GM20431 (cell line): Measurements from ENCODE around the gene THBS2.
"Not testable (repeated sequence)": the region's sequence is repeated elsewhere in the genome, so short reads cannot be mapped to it uniquely, and the experiment has no call there.

Source experiments
- in situ Hi-C: fragments of 300-500 bp; cut with MseI, MboI; formaldehyde crosslinking; loops from one replicate; pipeline ENCODE4 v1.15.0; 2020; ENCODE audit warnings: low sequenced_read_pairs; ENCODE audit not compliant: unreplicated experiment

THBS2 gene

DNA sequence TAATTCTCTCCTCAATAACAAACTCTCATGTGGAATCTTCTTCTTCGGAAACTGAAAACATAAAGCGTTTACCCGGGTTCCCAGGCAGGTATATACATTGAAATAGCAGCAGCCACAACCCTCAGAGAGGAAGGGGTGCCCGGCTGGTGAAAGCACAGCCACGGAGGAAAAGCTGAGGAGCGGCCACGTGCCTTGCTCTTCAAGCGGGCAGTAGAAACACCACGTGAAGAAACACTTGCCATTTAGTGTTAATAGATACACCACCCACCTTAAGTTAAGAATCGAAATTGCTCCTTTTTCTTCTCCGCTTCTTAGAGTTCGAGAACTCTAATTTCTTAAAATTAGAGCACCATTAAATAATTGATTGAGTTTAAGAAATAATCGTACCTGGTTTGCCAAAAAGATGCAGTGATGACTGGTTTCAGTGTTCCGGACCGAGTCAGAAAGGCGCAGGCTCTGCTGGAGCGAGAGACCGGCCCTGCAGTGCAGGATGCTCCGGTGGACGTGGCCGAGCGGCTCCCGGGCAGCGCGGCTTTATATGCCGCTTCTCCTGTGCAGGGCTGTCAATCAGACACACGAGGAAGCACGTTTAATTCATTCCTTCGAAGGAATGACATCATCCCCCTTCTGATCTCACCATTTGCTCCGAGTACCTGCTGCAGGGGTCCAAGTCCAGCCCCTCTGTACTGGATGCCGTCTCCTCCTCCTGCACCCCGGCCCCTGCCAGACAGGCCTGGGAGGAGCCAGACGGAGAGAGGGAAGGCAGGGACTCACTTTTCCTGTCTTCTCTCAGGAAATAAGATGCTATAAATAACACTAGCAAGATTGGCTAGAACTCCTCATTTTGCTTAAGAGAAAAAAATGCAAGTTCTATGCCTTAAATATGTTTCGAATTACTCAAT is at the start of gene THBS2:
TSS of gene THBS2 (minus strand) at position 510 of the 902 bp plus-strand sequence. CDS start 3,062 bp downstream, outside the sequence.
- in situ Hi-C loops, result no loop called here

GRCh38 chr6:169302716-169303115 is 49.1 kb upstream of the THBS2 start:
- in situ Hi-C loops, result no loop called here

GRCh38 chr6:169302255-169302654 is 48.6 kb upstream of the THBS2 start:
- in situ Hi-C loops, result no loop called here

DNA sequence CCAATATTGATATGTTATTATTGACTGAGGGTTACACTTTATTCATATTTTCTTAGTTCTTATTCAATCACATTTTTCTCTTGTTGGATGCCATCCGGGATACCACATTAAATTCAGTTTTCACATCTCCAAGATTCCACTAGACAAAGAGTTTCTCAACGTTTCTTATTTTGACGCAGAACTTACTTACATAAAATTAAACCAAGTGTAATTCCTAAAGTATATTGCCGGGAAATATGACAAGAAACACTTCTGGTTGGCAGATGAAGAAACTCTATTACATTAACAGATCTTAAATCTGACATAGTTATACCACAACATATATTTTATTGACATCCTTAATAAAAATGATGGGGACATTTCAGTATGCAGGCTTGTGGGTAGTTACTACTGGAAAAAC is 47.3 kb upstream of the THBS2 start:
- in situ Hi-C loops, result no loop called here

DNA sequence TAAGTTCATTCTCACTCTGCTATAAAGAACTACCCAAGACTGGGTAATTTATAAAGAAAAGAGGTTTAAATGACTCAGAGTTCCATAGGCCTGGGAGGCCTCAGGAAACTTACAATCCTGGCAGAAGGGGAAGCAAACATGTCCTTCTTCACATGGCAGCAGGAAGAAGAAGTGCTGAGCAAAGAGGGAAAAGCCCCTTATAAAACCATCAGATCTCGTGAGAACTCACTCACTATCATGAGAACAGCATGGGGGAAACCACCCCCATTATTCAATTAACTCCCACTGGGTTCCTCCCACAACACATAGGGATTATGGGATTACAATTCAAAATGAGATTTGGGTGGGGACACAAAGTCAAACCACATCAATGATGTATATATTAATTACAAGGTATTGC is 45.0 kb upstream of the THBS2 start:
- in situ Hi-C loops, result not testable (repeated sequence)

DNA sequence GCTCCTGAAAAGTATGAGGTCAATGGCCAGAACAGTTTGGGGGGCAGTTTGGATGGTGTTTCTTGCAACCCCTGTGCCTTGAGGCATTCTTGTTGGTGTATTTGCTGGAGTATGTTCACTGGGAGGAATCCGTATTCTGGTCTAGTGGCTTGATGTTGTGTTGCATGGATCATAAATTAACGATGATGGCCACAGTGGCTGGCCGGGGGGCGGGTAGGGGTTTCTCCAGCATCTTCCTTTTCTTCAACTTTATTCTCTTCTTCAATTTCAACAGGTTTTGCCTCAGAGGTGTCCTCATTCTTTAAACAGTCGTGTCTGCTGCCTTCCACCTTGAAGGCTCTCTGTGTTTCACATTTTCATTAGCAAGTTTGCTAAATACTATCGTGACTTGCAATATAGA is 43.0 kb upstream of the THBS2 start:
- in situ Hi-C loops, result no loop called here

- in situ Hi-C loops, result no loop called here
Observed at GRCh38 chr6:169296170-169296569, 42.5 kb upstream of the THBS2 start.

- in situ Hi-C loops, result no loop called here
Observed at GRCh38 chr6:169293196-169293595, 39.5 kb upstream of the THBS2 start.

GRCh38 chr6:169292338-169293124 is 38.9 kb upstream of the THBS2 start:
- in situ Hi-C loops, result no loop called here

GRCh38 chr6:169291646-169292337 is 38.1 kb upstream of the THBS2 start:
- in situ Hi-C loops, result no loop called here

- in situ Hi-C loops, result no loop called here
Observed at GRCh38 chr6:169291148-169291547, 37.5 kb upstream of the THBS2 start.

DNA sequence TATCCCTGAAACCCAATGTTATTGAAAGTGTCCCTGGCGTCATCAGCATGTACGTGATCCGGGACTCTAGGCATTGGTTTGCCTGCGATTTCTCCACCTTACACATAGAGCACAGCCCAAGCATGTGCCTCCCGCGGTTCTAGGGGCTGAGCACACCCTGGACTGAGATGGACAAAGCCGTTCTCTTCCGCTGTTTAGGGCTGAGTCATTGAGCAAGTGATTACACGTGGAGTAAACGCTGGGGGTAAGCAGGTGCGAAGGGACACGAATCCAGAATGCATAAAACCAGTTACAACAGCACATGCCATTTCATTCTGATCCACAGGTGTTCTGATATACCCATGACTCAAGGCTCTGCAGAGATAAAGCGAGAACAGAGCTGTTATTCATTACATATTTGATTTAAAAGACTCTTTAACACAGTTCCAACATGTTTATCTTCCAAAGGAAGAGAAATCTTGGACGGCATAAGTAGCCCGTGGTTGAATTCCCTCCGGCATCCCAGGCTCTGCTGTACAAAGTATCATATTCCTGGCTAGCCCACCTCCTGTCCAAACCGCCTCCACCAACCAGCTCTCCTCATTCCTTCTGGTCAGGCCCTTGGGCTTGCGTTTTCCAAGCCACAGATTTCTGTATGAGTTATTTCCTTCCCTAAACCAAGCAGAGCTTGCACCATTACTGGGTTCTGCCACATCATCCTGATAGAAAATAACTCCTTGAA is 36.1 kb upstream of the THBS2 start:
- in situ Hi-C loops, result no loop called here

DNA sequence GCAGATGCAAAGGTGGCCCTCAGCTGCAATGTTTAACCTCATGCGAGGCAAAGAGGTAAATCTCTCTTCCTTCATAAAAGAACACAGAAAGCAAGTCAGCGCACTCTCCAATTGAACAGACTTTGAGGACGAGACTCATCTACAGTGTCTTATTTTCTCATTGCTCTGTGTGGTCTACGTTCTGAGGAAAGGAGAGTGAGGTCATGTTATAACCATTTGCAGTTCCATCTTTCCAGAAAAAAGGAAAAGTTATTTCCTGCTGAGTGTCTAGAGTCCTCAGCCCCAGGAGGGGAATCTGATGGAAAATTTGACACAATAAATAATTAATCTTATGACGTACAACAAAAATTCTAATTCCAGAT is 35.6 kb upstream of the THBS2 start:
- in situ Hi-C loops, result no loop called here

GRCh38 chr6:169288591-169288990 is 34.9 kb upstream of the THBS2 start:
- in situ Hi-C loops, result no loop called here

DNA sequence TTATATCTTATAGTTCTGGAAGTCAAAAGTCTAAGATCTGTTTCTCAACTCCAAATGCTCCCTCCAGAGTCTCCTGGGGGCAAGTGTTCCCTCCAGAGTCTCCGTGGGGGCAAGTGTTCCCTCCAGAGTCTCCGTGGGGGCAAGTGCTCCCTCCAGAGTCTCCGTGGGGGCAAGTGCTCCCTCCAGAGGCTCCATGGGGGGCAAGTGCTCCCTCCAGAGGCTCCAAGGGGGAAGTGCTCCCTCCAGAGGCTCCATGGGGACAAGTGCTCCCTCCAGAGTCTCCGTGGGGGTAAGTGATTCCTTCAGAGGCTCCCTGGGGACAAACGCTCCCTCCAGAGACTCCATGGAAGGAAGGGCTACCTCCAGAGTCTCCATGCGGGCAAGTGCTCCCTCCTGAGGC is 34.0 kb upstream of the THBS2 start:
- in situ Hi-C loops, result no loop called here

DNA sequence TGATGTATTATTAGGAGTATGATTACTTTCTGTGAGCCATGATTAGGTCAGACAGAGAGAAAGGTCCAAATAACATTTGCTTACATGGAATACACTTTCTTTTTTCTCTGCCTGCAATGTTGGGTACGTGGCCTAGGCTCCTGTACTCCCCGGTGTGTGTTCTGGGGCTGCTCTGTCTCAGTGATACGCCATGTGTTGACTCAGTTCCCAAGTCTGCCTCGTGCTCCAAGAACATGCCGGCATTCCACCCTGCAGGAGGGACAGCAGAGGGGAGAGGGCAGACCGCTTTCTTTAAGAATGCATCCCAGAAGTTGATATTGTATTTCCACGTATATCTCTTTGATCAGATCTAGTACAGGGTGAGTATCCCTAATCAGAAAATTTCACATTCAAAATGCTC is 33.3 kb upstream of the THBS2 start:
- in situ Hi-C loops, result no loop called here

DNA sequence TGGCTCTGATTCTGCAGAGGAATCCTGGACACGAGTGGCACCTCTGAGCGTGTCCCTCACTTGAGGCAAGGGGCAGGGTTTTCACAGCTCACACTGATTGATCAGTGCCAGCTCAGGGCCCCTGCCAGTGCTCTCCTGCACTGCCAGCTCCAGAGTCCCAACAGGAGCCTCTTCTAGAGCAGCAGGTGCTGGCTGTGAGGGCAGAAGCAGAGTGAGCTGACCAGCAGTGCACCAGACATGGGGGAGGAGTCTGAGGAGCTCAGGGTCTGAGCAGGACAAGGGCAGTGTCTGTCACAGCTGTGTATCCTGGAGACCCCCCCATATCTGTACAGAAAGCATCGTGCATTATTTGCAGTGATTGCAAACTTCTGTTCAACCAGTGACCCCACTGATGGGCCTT is 31.5 kb upstream of the THBS2 start:
- in situ Hi-C loops, result no loop called here

DNA sequence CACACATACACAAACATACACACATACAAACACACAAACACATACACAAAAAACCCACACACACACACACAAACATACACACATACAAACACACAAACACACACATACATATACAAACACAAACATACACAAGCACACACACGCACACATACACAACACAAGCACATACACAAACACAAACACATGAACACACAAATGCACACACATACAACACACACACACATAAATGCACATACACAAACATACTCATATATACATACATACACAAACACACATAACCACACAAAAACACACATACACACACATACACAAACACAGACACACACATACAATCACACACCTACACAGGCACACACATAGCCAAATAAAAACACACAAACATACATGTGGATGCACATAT is 30.3 kb upstream of the THBS2 start:
- in situ Hi-C loops, result no loop called here

GRCh38 chr6:169282043-169282442 is 28.4 kb upstream of the THBS2 start:
- in situ Hi-C loops, result no loop called here

- in situ Hi-C loops, result no loop called here
Observed at GRCh38 chr6:169277619-169278018, 24.0 kb upstream of the THBS2 start.
